Measurements from ENCODE around the gene MGAT5B. TPM values are rescaled to one million over a fixed set of nuclear protein-coding genes. Genes with fewer than 3 reads are reported as not detected.

Gene MGAT5B
- total RNA-seq, 1 experiment from 2014 or later, result 1.0 TPM

DNA sequence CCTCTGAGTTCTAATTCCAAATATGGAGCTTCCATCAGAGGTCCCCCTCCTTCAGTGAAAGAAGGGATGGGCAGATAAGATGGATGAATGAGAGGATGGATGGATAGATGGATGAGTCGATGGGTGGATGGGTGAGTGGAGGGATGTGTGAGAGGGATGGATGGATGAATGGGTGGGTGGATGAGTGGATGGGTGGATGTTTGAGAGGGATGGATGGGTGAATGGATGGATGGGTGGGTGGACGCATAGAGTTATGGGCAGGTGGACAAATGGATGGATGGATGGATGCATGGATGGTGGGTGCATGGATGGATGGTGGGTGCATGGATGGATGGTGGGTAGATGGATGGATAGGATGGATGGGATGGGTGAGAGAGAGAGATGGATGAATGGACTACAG, 69.0 kb downstream of the MGAT5B start:
- Mint-ChIP-seq H3K27ac (ENCODE audit: unreplicated experiment) (no peak overlapping the region), H3K9me3 (ENCODE audit: low read depth, unreplicated experiment) (no peaks in the 10 kb centered on the region), H3K36me3 (ENCODE audit: insufficient read depth, unreplicated experiment) (no peaks in the 10 kb centered on the region), H3K4me3 (ENCODE audit: low read depth, unreplicated experiment) (no peak overlapping the region), H3K27me3 (ENCODE audit: unreplicated experiment) (peaks cover 87% of the 10 kb centered on the region), H3K4me1 (ENCODE audit: low read depth, unreplicated experiment) (no peaks in the 10 kb centered on the region)
- TF ChIP-seq, protein P1, sequence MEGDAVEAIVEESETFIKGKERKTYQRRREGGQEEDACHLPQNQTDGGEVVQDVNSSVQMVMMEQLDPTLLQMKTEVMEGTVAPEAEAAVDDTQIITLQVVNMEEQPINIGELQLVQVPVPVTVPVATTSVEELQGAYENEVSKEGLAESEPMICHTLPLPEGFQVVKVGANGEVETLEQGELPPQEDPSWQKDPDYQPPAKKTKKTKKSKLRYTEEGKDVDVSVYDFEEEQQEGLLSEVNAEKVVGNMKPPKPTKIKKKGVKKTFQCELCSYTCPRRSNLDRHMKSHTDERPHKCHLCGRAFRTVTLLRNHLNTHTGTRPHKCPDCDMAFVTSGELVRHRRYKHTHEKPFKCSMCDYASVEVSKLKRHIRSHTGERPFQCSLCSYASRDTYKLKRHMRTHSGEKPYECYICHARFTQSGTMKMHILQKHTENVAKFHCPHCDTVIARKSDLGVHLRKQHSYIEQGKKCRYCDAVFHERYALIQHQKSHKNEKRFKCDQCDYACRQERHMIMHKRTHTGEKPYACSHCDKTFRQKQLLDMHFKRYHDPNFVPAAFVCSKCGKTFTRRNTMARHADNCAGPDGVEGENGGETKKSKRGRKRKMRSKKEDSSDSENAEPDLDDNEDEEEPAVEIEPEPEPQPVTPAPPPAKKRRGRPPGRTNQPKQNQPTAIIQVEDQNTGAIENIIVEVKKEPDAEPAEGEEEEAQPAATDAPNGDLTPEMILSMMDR (IDR thresholded peaks at IDR 0.05; ENCODE audit: unreplicated experiment), result no peak
- CTCF ChIA-PET, result no interaction called here
- DNase-seq, result no peak
- intact Hi-C loops (cut with micrococcal nuclease; ENCODE audit: unreplicated experiment), result no loop called here
- BruUV-seq (replicated peaks), result no TSS peak

- Mint-ChIP-seq H3K4me3 (ENCODE audit: low read depth, unreplicated experiment) (no peak overlapping the region), H3K36me3 (ENCODE audit: insufficient read depth, unreplicated experiment) (no peaks in the 10 kb centered on the region), H3K9me3 (ENCODE audit: low read depth, unreplicated experiment) (no peaks in the 10 kb centered on the region), H3K4me1 (ENCODE audit: low read depth, unreplicated experiment) (no peaks in the 10 kb centered on the region), H3K27me3 (ENCODE audit: unreplicated experiment) (peaks cover 87% of the 10 kb centered on the region), H3K27ac (ENCODE audit: unreplicated experiment) (no peak overlapping the region)
- CTCF ChIA-PET, result interaction anchor here (0.6 kb wide), 1 partner anchor 100 kb away, joined by 3 read pairs; no protein-coding TSS in a partner anchor
- intact Hi-C loops (cut with micrococcal nuclease; ENCODE audit: unreplicated experiment), result no loop called here
- BruUV-seq (replicated peaks), result no TSS peak
- TF ChIP-seq, protein P1 (IDR thresholded peaks at IDR 0.05; ENCODE audit: unreplicated experiment), result no peak
- DNase-seq, result no peak
These were observed 69.8 kb downstream of the MGAT5B start for GRCh38 chr17:76938009-76938408.

GRCh38 chr17:76940295-76940694, 72.1 kb downstream of the MGAT5B start:
- H3K9me3 Mint-ChIP-seq (ENCODE audit: low read depth, unreplicated experiment), result no peaks in the 10 kb centered on the region
- peaks cover 82% of the 10 kb centered on the region for H3K27me3 Mint-ChIP-seq (ENCODE audit: unreplicated experiment)
- no peaks in the 10 kb centered on the region for H3K36me3 Mint-ChIP-seq (ENCODE audit: insufficient read depth, unreplicated experiment)
- no peak overlapping the region for H3K27ac Mint-ChIP-seq (ENCODE audit: unreplicated experiment)
- no peak overlapping the region for H3K4me3 Mint-ChIP-seq (ENCODE audit: low read depth, unreplicated experiment)
- BruUV-seq (replicated peaks), result no TSS peak
- H3K4me1 Mint-ChIP-seq (ENCODE audit: low read depth, unreplicated experiment), result no peaks in the 10 kb centered on the region
- DNase-seq, result no peak
- TF ChIP-seq, protein P1 (IDR thresholded peaks at IDR 0.05; ENCODE audit: unreplicated experiment), result no peak
- intact Hi-C loops (cut with micrococcal nuclease; ENCODE audit: unreplicated experiment), result no loop called here
- CTCF ChIA-PET, result no interaction called here

DNA sequence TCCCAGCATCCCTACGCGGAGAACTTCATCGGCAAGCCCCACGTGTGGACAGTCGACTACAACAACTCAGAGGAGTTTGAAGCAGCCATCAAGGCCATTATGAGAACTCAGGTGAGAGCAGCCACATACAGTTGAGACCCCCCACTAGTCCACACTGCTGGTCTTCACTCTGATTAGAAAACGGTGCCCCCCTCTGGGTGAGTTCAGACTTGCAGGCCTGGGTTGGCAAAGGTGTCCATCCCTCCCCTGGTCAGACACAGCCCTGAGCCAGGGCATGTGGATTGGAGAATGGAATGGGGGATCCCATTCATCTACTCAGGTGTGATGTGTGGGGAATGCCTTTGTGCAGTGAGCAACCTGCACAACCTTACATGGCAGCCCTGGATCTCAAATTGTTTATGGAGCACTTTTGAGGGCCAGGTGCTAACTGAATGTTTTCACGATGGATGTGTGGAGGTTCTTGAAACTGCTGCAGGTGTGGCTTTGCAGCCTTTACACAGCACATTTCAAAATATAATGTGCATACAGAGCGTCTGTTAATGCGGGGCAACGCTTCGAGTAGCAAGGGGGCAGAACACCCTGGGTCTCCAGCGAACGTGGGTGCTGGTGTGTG, 72.6 kb downstream of the MGAT5B start:
- no peak overlapping the region for H3K27ac Mint-ChIP-seq (ENCODE audit: unreplicated experiment)
- CTCF ChIA-PET, result no interaction called here
- intact Hi-C loops (cut with micrococcal nuclease; ENCODE audit: unreplicated experiment), result no loop called here
- TF ChIP-seq, protein P1 (IDR thresholded peaks at IDR 0.05; ENCODE audit: unreplicated experiment), result peak; percentile 22
- H3K9me3 Mint-ChIP-seq (ENCODE audit: low read depth, unreplicated experiment), result no peaks in the 10 kb centered on the region
- no peak overlapping the region for H3K4me3 Mint-ChIP-seq (ENCODE audit: low read depth, unreplicated experiment)
- peak; percentile 28 for DNase-seq
- H3K36me3 Mint-ChIP-seq (ENCODE audit: insufficient read depth, unreplicated experiment), result no peaks in the 10 kb centered on the region
- BruUV-seq (replicated peaks), result no TSS peak
- H3K4me1 Mint-ChIP-seq (ENCODE audit: low read depth, unreplicated experiment), result no peaks in the 10 kb centered on the region
- peaks cover 82% of the 10 kb centered on the region for H3K27me3 Mint-ChIP-seq (ENCODE audit: unreplicated experiment)

All from Calu3 (cell line).